IMR-90 (cell line): Measurements from ENCODE around the gene FGF21. TPM values are rescaled to one million over a fixed set of nuclear protein-coding genes. Genes with fewer than 3 reads are reported as not detected.

Experiments used
- ATAC-seq: fragments of 200-7000 bp; cut with Tn5 transposase; 2 replicates; pipeline ENCODE4 v1.9.1; 2020; ENCODE audit warnings: low read depth, mild to moderate bottlenecking, moderate library complexity
- BruUV-seq: library from RNA; stranded (reverse); fragments of 400-500 nt; replicated peaks from 2 replicates; lab custom pipeline; 2021; lab: Mats Ljungman, UMichigan
- CTCF ChIA-PET: fragments of 300-600 bp; formaldehyde crosslinking; extraction: SDS; loops from one replicate; lab custom pipeline; 2021; ENCODE audit warnings: antibody characterized with exemption; lab: Yijun Ruan, JAX
- POLR2A ChIA-PET: fragments of 300-600 bp; sonication (Branson Sonifier 250); formaldehyde crosslinking; loops from one replicate; lab custom pipeline; 2022; ENCODE audit warnings: antibody characterized with exemption; ENCODE audit not compliant: unreplicated experiment; lab: Charles Lee
- DNase-seq: peaks from one replicate; pipeline ENCODE4 v3.0.0; 2013
- H2AFZ ChIP-seq: replicated peaks from 2 replicates; pipeline ENCODE3; 2013; ENCODE audit warnings: low read length, mild to moderate bottlenecking; ENCODE audit not compliant: poor library complexity
- H2AK5ac ChIP-seq: 2 replicates; pipeline ENCODE4 v1.6.1; 2013; ENCODE audit warnings: low read depth, low read length, inconsistent platforms
- H2AK9ac ChIP-seq: replicated peaks from 2 replicates; pipeline ENCODE3; 2013; ENCODE audit warnings: mild to moderate bottlenecking, low read depth, low read length, moderate library complexity; ENCODE audit not compliant: poor library complexity
- H2BK120ac ChIP-seq: 2 replicates; pipeline ENCODE4 v1.6.1; 2013; ENCODE audit warnings: low read depth, low read length, inconsistent platforms
- H2BK15ac ChIP-seq: 3 replicates; pipeline ENCODE4 v1.6.1; 2013; ENCODE audit warnings: low read depth, low read length, inconsistent platforms
- H2BK20ac ChIP-seq: 2 replicates; pipeline ENCODE4 v1.6.1; 2013; ENCODE audit warnings: low read depth, mild to moderate bottlenecking, inconsistent platforms, low read length, moderate library complexity
- H2BK5ac ChIP-seq: 2 replicates; pipeline ENCODE4 v1.6.1; 2013; ENCODE audit warnings: mild to moderate bottlenecking, low read depth, low read length, inconsistent platforms; ENCODE audit not compliant: poor library complexity, severe bottlenecking
- H3K14ac ChIP-seq: replicated peaks from 2 replicates; pipeline ENCODE4 v1.6.1; 2013; ENCODE audit warnings: low read depth, low read length, inconsistent platforms
- H3K18ac ChIP-seq: 2 replicates; pipeline ENCODE4 v1.6.1; 2013; ENCODE audit warnings: low read depth, low read length, control low read depth
- H3K23ac ChIP-seq: 2 replicates; pipeline ENCODE4 v1.6.1; 2013; ENCODE audit warnings: low read depth, low read length, inconsistent platforms
- H3K27ac ChIP-seq: 2 replicates; pipeline ENCODE4 v1.5.1; 2013; ENCODE audit warnings: mild to moderate bottlenecking, control low read depth, low read length; ENCODE audit not compliant: insufficient read depth
- H3K27me3 ChIP-seq: 2 replicates; pipeline ENCODE4 v1.6.1; 2013; ENCODE audit warnings: low read length; ENCODE audit not compliant: control insufficient read depth, insufficient read depth
- H3K36me3 ChIP-seq: 2 replicates; pipeline ENCODE4 v1.6.1; 2013; ENCODE audit warnings: low read length, mixed read lengths; ENCODE audit not compliant: control insufficient read depth, insufficient read depth
- H3K4ac ChIP-seq: 2 replicates; pipeline ENCODE4 v1.6.1; 2013; ENCODE audit warnings: low read depth, low read length, inconsistent platforms
- H3K4me1 ChIP-seq: 2 replicates; pipeline ENCODE4 v1.6.1; 2013; ENCODE audit warnings: low read length, mixed read lengths; ENCODE audit not compliant: control insufficient read depth, insufficient read depth
- H3K4me2 ChIP-seq: 2 replicates; pipeline ENCODE4 v1.6.1; 2013; ENCODE audit warnings: low read depth, mild to moderate bottlenecking, control low read depth, low read length, moderate library complexity
- H3K4me3 ChIP-seq: 2 replicates; pipeline ENCODE4 v1.5.1; 2013; ENCODE audit warnings: low read depth, mild to moderate bottlenecking, control low read depth, low read length, moderate library complexity; ENCODE audit not compliant: insufficient read depth
- H3K56ac ChIP-seq: 2 replicates; pipeline ENCODE4 v1.6.1; 2013; ENCODE audit warnings: low read length, inconsistent platforms; ENCODE audit not compliant: insufficient read depth; ENCODE audit errors: extremely low read depth
- H3K79me1 ChIP-seq, 2 experiments: 2 replicates each; pipeline ENCODE4 v1.6.1; 2013; ENCODE audit warnings: low read length in 2 of 2, inconsistent platforms in 1 of 2, low read depth in 1 of 2
- H3K9ac ChIP-seq: 2 replicates; pipeline ENCODE4 v1.6.1; 2013; ENCODE audit warnings: low read depth, low read length, control low read depth
- H3K9me1 ChIP-seq: 2 replicates; pipeline ENCODE4 v1.6.1; 2013; ENCODE audit warnings: low read length, inconsistent platforms; ENCODE audit not compliant: insufficient read depth
- H3K9me3 ChIP-seq: 2 replicates; pipeline ENCODE4 v1.6.1; 2013; ENCODE audit warnings: low read length; ENCODE audit not compliant: control insufficient read depth, insufficient read depth
- H4K20me1 ChIP-seq: 2 replicates; pipeline ENCODE4 v1.6.1; 2013; ENCODE audit warnings: low read length, inconsistent platforms; ENCODE audit not compliant: insufficient read depth
- H4K5ac ChIP-seq: 2 replicates; pipeline ENCODE4 v1.6.1; 2013; ENCODE audit warnings: mild to moderate bottlenecking, low read depth, low read length, control low read depth
- H4K8ac ChIP-seq, 2 experiments: 2 replicates each; pipeline ENCODE4 v1.6.1; 2013; ENCODE audit warnings: low read depth in 2 of 2, low read length in 2 of 2, control low read depth in 1 of 2, inconsistent platforms in 1 of 2
- H4K91ac ChIP-seq: 2 replicates; pipeline ENCODE4 v1.6.1; 2013; ENCODE audit warnings: low read depth, low read length, inconsistent platforms; ENCODE audit not compliant: insufficient read depth
- CHD1 ChIP-seq: IDR thresholded peaks from 2 replicates; pipeline ENCODE4 v1.6.1; 2012; ENCODE audit warnings: low read depth, low read length, improper control_type of control experiment
- MAZ ChIP-seq: IDR thresholded peaks from 2 replicates; pipeline ENCODE4 v1.6.1; 2012; ENCODE audit warnings: low read depth, mild to moderate bottlenecking, low read length, improper control_type of control experiment, moderate library complexity, borderline replicate concordance
- MXI1 ChIP-seq: IDR thresholded peaks from 2 replicates; pipeline ENCODE4 v1.6.1; 2012; ENCODE audit warnings: low read depth, mild to moderate bottlenecking, low read length, moderate library complexity, borderline replicate concordance
- POLR2A ChIP-seq: IDR thresholded peaks from 2 replicates; pipeline ENCODE4 v1.6.1; 2012; ENCODE audit warnings: mild to moderate bottlenecking, low read depth, low read length
- RAD21 ChIP-seq: IDR thresholded peaks from 2 replicates; pipeline ENCODE4 v1.6.1; 2012; ENCODE audit warnings: low read length, improper control_type of control experiment
- SMC3 ChIP-seq: fragments of 150-350 bp; IDR thresholded peaks from 2 replicates; pipeline ENCODE4 v1.6.1; 2016; ENCODE audit warnings: low read depth, mild to moderate bottlenecking, antibody characterized with exemption, low read length, moderate library complexity
- WGBS, 2 experiments: methylation state at CpG; one replicate each; pipeline versions ENCODE4 v1.1.5 to v1.1.7; 2013; ENCODE audit warnings: missing lambda C conversion rate in 2 of 2; ENCODE audit not compliant: insufficient read length in 1 of 2; ENCODE audit errors: extremely low coverage in 2 of 2; 5-methylcytosine and 5-hydroxymethylcytosine counted together
- dilution Hi-C: fragments of 300-500 bp; cut with HindIII; formaldehyde crosslinking; loops from one replicate; pipeline ENCODE4 v1.14.3; 2018; ENCODE audit warnings: low sequenced_read_pairs; ENCODE audit not compliant: unreplicated experiment
- in situ Hi-C: fragments of 300-500 bp; cut with MboI; formaldehyde crosslinking; loops from 3 replicates; pipeline ENCODE4 v1.14.3; 2019; ENCODE audit warnings: low sequenced_read_pairs, inconsistent platforms, mixed read lengths
- intact Hi-C: fragments of 100-400 bp; cut with micrococcal nuclease; formaldehyde crosslinking; loops from 2 replicates; pipeline ENCODE4 v1.10.0; 2022
- polyA plus RNA-seq, 3 experiments: library from polyadenylated mRNA; depleted of rRNA; stranded (reverse); fragments of >200 nt; gene quantifications; 2 replicates each; pipeline ENCODE4 v1.2.3, GENCODE V29; 2012; ENCODE audit warnings: low replicate concordance in 1 of 3
- total RNA-seq: library from RNA; depleted of rRNA; stranded (reverse); fragments of >200 nt; gene quantifications from 2 replicates; pipeline ENCODE4 v1.2.3, GENCODE V29; 2012
- TF ChIP-seq, protein P1 (sequence below): fragments of 150-350 bp; IDR thresholded peaks from 2 replicates; pipeline ENCODE4 v1.6.1; 2017; ENCODE audit warnings: mild to moderate bottlenecking, antibody characterized with exemption, low read length, low read depth

Gene FGF21
- total and polyA plus RNA-seq, 2 of the 4 experiments (the other 2 are of a cell fraction): not detected

- DNase-seq (peak; percentile 98), ATAC-seq (peak; percentile 93)
- Histone ChIP-seq H3K27ac (peak overlapping the region; percentile 86), H4K20me1 (no peaks in the 10 kb centered on the region), H2BK120ac (peak overlapping the region; percentile 62), H3K9me3 (no peaks in the 10 kb centered on the region), H4K91ac (peak overlapping the region; percentile 70), H2AK9ac (peak overlapping the region; percentile 87), H3K4ac (peak overlapping the region; percentile 78), H3K4me3 (peak overlapping the region; percentile 61), H2BK5ac (peak overlapping the region; percentile 46), H2BK15ac (peak overlapping the region; percentile 92; the same call in 1 of the 3 replicates), H3K9me1 (peaks cover 7% of the 10 kb centered on the region; the same call in 1 of the 2 replicates), H2AK5ac (peak overlapping the region; percentile 97), H4K5ac (peak overlapping the region; percentile 27), H3K9ac (peak overlapping the region; percentile 77), H3K18ac (peak overlapping the region; percentile 18), H3K14ac (peak overlapping the region; percentile 73), H3K56ac (peak overlapping the region; percentile 66), H4K8ac (peak overlapping the region; percentile 92 to 99), H3K27me3 (no peaks in the 10 kb centered on the region), H3K36me3 (no peaks in the 10 kb centered on the region), H3K79me1 (peaks cover 6 to 32% of the 10 kb centered on the region in 2 experiments; a peak in 3 of 4 replicates), H3K4me1 (peaks cover 15% of the 10 kb centered on the region), H2BK20ac (no peak overlapping the region), H2AFZ (peak overlapping the region; percentile 100), H3K23ac (peak overlapping the region; percentile 34), H3K4me2 (peak overlapping the region; percentile 87)
- dilution Hi-C loops: no loop called here
- 0% methylated on average over 37 of the region's 67 CpGs; no CpG with 5 or more reads in 1 of the 2 experiments for WGBS, 2 experiments
- in situ Hi-C loops: no loop called here
- intact Hi-C loops: loop anchor here (2.0 kb wide), 1 partner anchor 39 kb away; no protein-coding TSS in a partner anchor
- no TSS peak for BruUV-seq
- ChIA-PET CTCF (interaction anchor here (0.6 to 0.9 kb wide), 2 partner anchors 17 to 119 kb away, joined by 3 read pairs; no protein-coding TSS in a partner anchor), POLR2A (interaction anchor here (0.9 kb wide), 1 partner anchor 14 kb away, joined by 7 read pairs; no protein-coding TSS in a partner anchor)
- TF ChIP-seq CHD1 (no peak), RAD21 (no peak), MXI1 (peak; percentile 21; the same call in 1 of the 2 replicates), POLR2A (no peak), SMC3 (no peak), MAZ (peak; percentile 71; the same call in 1 of the 2 replicates)
- TF ChIP-seq, protein P1, sequence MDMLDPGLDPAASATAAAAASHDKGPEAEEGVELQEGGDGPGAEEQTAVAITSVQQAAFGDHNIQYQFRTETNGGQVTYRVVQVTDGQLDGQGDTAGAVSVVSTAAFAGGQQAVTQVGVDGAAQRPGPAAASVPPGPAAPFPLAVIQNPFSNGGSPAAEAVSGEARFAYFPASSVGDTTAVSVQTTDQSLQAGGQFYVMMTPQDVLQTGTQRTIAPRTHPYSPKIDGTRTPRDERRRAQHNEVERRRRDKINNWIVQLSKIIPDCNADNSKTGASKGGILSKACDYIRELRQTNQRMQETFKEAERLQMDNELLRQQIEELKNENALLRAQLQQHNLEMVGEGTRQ: no peak
Measured at GRCh38 chr19:48713864-48714755, 41.2 kb upstream of the FGF21 start.
